ENCODE results near the gene ARFGAP2.
"Not testable (repeated sequence)": the region's sequence is repeated elsewhere in the genome, so short reads cannot be mapped to it uniquely, and the experiment has no call there.

The ARFGAP2 gene

GRCh38 chr11:47176328-47177228 is at the start of gene ARFGAP2:
TSS of gene ARFGAP2 (minus strand) at chr11:47176879. CDS start at chr11:47176853, 26 bp downstream.
- peak; percentile 96 for DNase-seq

- peak; percentile 17 for DNase-seq
These were observed 49.1 kb upstream of the ARFGAP2 start for GRCh38 chr11:47225552-47226400.

GRCh38 chr11:47222696-47223095 is 46.0 kb upstream of the ARFGAP2 start:
- DNase-seq = no peak

GRCh38 chr11:47220401-47220821 is 43.7 kb upstream of the ARFGAP2 start:
- DNase-seq = no peak

- DNase-seq = peak; percentile 86
These were observed 39.6 kb upstream of the ARFGAP2 start for GRCh38 chr11:47216121-47216798.

GRCh38 chr11:47215366-47215910 is 38.8 kb upstream of the ARFGAP2 start:
- peak; percentile 59 for DNase-seq

- DNase-seq = peak; percentile 87
These were observed 37.4 kb upstream of the ARFGAP2 start for GRCh38 chr11:47213950-47214565.

GRCh38 chr11:47212938-47213337 is 36.3 kb upstream of the ARFGAP2 start:
- DNase-seq = no peak

- DNase-seq = no peak
These were observed 31.9 kb upstream of the ARFGAP2 start for GRCh38 chr11:47208628-47209027.

- DNase-seq = not testable (repeated sequence)
These were observed 31.4 kb upstream of the ARFGAP2 start for GRCh38 chr11:47208008-47208552.

GRCh38 chr11:47207459-47207858 is 30.8 kb upstream of the ARFGAP2 start:
- DNase-seq = no peak

GRCh38 chr11:47206577-47206976 is 29.9 kb upstream of the ARFGAP2 start:
- not testable (repeated sequence) for DNase-seq

GRCh38 chr11:47204637-47204989 is 27.9 kb upstream of the ARFGAP2 start:
- DNase-seq = no peak

- DNase-seq = no peak
These were observed 25.9 kb upstream of the ARFGAP2 start for GRCh38 chr11:47202576-47202975.

GRCh38 chr11:47201015-47201414 is 24.3 kb upstream of the ARFGAP2 start:
- DNase-seq = no peak

- not testable (repeated sequence) for DNase-seq
These were observed 21.5 kb upstream of the ARFGAP2 start for GRCh38 chr11:47198161-47198560.

GRCh38 chr11:47192111-47192510 is 15.4 kb upstream of the ARFGAP2 start:
- DNase-seq = no peak

GRCh38 chr11:47191137-47191536 is 14.5 kb upstream of the ARFGAP2 start:
- DNase-seq = not testable (repeated sequence)

- no peak for DNase-seq
These were observed 12.6 kb upstream of the ARFGAP2 start for GRCh38 chr11:47189100-47189834.

- no peak for DNase-seq
These were observed 11.6 kb upstream of the ARFGAP2 start for GRCh38 chr11:47188259-47188658.

- no peak for DNase-seq
These were observed 11.0 kb upstream of the ARFGAP2 start for GRCh38 chr11:47187723-47188122.

Data from CD4-positive, alpha-beta T cell treated with Interleukin-4 for 4 hours (primary cell).